Erythroblast (primary cell): Measurements from ENCODE around the gene MLIP.

ENCODE experiments used
- GATA1 ChIP-seq: IDR thresholded peaks from 2 replicates; pipeline ENCODE4 v1.6.1; 2011; ENCODE audit warnings: low read depth, mild to moderate bottlenecking, control low read depth, low read length, moderate library complexity
- POLR2A ChIP-seq: IDR thresholded peaks from 2 replicates; pipeline ENCODE4 v1.6.1; 2011; ENCODE audit warnings: mild to moderate bottlenecking, low read length

GRCh38 chr6:54274383-54274782 is 163.1 kb downstream of the MLIP start:
- TF ChIP-seq POLR2A, result no peak
- TF ChIP-seq GATA1, result no peak
